ENCODE measurements around the gene SMC6.

DNA sequence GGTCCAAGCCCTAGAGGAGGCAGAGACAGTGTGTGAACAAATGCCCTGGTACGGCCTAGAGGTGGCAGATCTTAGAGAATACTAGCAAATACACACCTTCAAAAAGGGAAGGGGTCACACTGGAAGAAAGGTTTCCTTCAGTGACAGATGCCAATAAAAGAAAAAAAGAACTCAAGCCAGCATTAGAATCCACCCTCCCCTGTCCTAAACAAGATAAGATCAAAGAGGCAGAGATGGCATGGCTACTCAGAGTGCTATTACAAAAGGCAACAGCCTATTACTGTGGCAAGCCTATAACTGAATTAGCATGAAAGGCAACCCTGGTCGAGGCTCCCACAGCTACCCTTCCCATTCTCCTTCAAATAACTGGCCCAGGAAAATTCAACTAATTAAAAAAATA lies 69.6 kb downstream of the SMC6 start:
- TF ChIP-seq, protein P1, sequence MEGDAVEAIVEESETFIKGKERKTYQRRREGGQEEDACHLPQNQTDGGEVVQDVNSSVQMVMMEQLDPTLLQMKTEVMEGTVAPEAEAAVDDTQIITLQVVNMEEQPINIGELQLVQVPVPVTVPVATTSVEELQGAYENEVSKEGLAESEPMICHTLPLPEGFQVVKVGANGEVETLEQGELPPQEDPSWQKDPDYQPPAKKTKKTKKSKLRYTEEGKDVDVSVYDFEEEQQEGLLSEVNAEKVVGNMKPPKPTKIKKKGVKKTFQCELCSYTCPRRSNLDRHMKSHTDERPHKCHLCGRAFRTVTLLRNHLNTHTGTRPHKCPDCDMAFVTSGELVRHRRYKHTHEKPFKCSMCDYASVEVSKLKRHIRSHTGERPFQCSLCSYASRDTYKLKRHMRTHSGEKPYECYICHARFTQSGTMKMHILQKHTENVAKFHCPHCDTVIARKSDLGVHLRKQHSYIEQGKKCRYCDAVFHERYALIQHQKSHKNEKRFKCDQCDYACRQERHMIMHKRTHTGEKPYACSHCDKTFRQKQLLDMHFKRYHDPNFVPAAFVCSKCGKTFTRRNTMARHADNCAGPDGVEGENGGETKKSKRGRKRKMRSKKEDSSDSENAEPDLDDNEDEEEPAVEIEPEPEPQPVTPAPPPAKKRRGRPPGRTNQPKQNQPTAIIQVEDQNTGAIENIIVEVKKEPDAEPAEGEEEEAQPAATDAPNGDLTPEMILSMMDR (IDR thresholded peaks at IDR 0.05), result no peak
- TF ChIP-seq POLR2A (IDR thresholded peaks at IDR 0.05), result no peak

Measured in Peyer's patch (tissue), 4 donors.